GM18909 (cell line): Measurements from ENCODE around the gene FAM222A.
A peak's percentile ranks its signal among the peaks of the same experiment; 100 is the strongest.

Experiments
- ATAC-seq: cut with Tn5 transposase; IDR thresholded peaks from one replicate; pipeline ENCODE4 v1.9.1; 2021; ENCODE audit warnings: mild to moderate bottlenecking; ENCODE audit not compliant: unreplicated experiment, poor library complexity

FAM222A gene

DNA sequence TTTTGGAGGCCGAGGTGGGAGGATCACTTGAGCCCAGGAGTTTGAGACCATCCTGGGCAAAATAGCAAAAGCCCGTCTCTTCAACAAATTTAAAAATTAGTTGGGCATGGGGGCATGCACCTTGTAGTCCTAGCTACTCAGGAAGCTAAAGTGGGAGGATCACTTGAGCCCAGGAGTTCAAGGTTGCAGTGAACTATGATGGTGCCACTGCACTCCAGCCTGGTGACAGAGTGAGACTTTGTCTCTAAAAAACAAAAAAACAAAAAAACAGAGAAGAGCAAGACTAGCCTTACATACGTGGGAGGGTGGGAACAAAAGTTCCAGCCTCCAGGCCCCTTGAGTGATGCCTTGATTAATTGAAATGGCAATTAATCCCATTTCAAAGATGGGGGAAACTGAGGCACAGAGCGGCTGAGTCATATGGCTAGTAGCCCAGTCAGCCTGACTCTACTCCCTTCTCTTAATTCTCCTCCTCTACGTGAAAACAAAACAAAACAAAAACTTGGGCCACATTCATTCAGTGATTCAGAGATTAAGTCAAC lies 3.3 kb upstream of the FAM222A start:
- no peak for ATAC-seq

DNA sequence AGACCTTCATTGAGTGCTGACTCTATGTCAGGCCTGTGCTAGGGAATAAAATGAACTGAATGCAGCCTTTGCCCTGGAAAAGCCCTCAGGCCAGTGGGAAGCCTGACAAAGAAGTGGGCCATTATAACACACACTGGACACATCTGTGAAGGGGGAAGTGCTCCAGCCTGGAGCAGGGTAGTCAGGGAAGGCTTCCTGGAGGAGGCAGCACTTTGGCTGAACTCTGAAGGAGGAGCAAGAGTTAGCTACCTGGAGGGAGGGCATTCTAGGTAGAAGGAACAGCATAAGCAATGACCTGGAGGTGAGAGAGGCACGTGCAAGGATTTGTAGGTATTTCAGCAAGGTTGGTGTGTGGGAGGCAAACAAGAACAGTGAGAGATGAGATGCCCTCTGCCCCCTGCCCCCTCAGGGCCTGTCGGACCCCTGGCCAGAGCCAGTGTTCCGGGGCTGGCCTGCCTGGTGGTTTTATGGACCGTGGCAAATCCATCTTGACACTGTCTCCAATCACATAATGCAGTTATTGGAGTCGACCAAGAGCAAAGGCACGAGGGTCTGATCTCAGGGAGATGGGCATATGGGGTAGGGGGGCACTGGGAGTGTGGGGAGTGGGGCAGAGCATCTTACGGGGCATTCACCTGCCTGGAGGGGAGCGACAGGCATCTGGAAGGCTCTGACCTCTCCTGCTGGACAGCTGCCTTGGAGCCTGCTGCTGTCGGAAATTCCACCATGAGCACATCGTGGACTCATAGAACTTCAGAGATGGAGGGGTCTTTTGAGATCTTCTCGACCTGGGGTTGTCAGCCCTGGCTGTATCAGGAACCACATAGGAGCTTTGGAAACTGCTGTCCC lies 2.7 kb upstream of the FAM222A start:
- ATAC-seq: no peak

DNA sequence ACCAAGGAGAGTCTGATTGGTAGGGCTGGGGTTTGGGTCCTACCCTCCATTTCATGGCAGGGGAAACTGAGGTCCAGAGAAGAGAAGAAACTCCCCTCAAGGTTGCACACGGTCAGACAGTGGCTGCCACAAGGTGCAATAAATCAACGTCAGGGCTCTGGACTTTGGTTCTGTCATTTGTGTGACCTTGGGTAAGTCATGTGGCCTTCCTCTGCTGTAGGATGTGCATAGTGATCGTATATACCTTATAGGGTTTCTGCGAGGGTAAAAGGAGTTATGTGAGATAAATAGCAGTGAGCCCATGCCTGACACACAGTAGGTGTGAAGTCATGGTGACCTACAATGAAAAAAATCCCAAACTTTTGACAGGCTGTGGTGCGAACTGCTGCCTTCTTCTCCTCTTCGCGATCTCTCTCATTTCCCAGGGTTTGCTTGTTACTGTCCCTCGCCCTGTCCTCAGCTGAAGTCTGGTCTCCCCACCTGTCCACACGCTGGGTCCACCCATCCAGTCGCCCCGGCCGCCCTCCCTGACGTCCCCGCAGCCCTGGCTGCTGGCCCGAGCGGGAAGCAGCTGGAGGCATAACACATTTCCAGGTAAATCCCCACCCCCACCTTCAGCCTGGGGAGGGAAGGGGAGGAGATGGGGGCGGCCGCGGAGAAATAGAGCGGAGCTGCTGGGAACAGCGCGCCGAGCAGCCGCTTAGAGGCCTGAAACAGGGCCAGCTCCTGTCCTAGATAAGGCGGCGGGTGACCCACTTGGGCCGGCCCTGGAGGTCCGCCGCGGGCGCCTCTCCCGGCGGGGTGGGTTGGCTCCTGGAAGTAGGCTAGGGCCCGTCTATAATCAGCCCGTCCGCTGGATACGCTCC lies 1.8 kb upstream of the FAM222A start:
- ATAC-seq: no peak

DNA sequence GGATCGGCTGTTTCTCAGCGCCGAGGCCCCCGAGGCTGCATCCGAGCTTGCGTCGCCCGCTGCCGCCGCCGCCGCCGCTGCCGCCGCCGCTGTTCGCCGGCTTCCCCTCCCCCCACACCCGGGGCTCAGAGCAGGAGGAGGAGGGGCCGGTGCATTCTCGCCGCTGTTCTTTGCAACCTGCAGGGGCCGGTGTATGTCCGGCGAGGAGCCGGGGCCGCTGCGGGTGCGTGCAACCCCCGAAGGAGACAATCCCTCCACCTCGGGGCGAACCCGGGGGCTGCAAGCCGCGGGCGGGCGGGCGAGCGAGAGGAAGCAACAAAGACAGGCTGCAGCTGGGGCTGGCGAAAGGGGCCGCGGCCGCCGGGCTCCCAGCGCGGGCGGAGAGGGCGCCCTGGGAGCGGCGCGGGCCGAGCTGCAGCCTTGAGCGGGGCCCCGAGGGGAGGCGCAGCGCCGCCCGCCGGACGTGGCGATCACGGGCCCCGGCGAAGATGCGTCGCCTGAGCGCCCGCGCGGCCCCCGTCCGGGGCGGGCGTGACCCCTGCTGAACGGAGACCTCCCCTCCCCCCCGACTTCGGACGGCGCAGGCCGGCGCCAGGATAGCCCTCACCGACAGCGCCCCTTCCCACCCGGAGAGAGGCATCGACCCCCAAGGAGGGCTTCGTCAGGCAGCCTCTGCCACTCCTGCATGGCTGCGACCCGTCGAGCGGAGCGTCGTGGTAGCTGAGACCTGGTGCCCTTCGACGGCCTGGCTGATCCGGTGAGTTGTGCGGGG lies 702 bp downstream of the FAM222A start:
- ATAC-seq: peak; percentile 17

DNA sequence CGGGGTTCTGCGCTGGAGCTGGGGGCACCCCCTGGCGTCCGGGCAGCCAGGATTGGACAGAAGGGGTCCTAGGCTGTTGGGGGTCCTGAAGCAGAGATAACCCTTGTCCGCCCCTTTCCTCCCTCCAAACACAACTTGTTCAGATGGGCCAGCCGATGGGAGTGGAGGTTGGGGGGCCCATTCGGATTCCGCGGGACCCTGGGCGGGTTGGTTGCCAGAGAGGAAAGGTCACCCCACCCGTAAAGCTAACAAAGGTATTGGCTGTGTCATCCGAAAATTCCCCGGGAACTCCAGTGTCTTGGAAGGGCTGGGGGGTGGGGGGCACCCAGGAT lies 1.3 kb downstream of the FAM222A start:
- ATAC-seq: no peak

DNA sequence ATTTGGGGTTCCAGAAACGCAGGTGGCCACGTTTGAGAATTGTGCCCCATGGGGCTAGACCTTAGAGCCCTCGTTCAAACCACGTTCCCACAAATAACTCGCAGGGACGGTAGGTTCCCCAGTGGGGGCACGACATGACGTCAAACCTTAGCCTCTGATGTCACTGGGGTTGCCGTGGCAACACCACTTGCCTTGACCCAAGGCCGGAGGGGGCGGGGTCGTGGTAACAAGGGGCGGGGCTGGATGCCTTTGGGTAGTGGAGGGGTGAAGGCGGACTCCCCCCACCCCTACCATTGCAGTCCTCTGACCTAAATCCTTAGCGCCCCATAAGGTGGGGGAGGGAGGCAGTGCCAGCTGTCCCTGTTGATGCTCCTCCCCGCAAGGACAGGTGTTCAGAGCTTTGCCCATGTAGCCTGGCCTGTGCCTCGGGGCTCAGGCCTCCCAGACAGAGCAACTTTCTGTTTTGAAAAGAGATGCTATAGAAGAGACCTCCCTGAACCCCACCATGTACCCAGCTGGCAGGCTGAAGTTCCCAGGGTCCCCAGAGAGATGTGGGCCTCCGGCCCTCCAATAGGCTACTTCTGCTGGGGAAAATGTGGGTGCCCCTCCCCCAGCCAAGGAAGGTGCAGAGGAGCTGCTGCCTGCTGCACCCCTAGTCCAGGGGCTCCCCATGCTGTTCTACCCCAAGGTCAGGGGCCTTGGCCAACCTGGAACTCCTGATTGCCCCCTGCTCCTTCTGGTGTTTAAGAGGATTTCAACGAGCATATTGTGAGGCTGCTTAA lies 1.9 kb downstream of the FAM222A start:
- ATAC-seq: no peak

DNA sequence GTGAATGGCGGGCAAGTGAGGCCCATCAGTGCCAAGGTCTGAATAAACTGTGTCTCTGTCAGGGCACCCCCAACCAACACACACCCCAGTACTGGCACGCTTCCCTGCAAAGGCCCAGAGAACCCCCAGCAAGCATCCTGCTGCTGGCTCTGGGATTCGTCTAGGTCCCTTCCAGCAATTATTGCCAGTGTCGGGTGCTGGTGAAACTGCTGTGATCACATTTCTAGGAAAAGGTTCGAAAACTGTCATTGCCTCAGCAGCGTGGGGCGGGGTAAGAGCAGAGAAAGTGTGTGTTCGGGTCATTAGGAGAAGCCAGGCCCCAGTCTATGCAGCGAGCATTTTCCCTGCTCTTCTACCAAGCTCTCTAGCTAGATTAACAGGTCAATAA lies 2.5 kb downstream of the FAM222A start:
- no peak for ATAC-seq

DNA sequence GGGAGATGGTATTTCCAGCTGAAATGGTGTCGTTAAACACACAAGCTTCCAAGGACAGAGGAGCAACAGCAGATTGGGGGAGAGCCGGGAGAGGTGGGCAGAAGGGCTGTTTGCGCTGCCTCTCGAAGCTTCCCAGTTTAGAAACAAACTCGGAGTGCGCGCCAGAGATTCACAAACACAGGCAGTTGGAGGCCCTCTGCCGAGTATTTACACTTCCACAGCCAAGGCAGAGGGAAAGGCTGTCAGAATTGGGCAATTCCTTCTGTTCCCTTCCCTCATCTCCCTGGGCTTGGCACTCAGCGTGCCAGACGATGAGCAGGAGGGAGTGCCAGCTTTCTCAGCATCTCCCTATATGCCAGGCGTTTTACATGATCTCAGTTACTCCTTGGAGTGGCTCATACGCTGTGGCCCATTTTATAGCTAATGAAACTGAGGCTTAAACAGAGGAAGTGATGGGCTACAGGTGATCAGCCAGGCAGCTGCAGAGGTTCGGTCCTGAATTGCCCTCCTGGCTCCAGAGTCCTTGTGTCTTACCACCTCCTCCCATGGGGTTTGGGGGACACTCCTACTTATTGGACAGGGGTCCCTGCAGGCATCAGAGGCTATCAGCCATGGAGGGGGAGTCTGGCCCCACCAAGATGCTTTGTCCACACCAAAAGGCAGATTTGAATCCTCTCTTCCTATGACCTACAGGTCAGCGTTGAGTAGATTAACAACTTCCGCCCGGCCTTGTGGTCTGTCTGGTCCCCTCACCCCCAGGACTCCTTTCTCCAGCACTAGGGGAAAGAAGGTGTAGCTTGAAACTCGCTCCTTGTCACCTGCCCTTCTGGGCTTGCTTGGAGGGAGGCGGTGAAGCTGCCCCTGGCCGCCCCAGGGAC lies 3.1 kb downstream of the FAM222A start:
- no peak for ATAC-seq

DNA sequence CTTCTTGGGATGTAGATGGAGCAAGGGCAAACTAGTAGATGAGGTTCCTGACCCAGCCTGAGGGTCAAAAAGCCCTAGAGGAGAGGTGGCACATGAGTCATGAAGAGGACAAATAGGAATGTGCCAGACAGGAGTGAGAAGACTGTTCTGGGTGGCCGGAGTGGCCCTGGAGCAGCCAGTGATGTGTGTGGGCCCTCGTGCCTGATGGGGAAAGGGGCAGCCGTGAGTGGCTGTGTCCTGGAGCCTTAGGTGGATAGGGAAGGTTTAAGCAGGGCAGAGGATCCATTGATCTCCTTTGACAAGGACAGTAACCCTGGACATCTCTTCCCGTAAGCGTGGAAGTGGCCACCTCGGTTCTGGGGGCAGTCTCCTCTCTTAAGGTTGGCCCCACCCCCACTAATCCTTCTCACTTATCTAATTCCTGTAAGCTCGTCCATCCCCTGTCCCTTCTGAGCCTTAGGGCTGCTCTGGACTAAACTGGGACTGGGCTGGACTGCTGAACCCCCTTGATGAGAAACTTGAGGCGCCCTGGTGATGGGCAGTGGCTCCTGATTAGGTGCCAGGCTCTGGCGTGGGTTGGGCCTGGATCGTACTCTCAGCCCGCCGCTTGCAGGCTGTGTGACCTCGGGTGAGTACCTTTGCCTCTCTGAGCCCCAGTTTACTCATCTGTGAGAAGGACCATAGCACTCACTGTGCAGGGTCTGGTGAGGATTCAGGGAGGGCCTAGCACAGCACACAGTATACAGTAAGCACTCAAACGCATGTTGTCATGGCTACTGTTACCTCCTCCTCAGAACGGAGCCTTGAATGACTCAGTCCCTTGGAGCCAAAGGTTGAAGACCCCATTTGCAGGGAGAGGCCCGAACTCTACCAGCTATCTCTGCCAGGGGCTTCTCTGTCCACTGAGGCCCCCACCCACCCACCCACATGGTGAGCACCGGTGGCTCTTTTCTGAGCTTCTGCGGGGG lies 4.0 kb downstream of the FAM222A start:
- ATAC-seq: no peak

DNA sequence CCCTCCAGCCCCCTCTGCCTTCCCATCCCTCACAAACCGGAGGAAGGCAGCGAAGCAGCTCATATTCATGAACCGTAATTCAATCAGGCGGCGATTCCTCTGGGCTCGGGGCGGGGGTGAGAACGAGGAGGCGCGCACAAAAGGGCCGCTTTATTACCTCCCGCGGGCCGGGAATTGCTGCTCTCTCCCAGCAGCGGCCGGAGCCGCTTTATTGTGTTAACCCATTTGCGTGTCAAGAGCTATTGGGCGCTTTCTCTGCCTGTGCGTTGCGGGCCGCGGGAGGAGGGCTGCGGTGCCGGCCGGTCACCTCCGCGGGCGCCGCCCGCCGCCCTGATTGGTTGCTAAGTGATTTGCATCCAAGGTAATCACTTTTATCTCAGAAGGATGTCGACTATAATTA lies 4.8 kb downstream of the FAM222A start:
- ATAC-seq: no peak

DNA sequence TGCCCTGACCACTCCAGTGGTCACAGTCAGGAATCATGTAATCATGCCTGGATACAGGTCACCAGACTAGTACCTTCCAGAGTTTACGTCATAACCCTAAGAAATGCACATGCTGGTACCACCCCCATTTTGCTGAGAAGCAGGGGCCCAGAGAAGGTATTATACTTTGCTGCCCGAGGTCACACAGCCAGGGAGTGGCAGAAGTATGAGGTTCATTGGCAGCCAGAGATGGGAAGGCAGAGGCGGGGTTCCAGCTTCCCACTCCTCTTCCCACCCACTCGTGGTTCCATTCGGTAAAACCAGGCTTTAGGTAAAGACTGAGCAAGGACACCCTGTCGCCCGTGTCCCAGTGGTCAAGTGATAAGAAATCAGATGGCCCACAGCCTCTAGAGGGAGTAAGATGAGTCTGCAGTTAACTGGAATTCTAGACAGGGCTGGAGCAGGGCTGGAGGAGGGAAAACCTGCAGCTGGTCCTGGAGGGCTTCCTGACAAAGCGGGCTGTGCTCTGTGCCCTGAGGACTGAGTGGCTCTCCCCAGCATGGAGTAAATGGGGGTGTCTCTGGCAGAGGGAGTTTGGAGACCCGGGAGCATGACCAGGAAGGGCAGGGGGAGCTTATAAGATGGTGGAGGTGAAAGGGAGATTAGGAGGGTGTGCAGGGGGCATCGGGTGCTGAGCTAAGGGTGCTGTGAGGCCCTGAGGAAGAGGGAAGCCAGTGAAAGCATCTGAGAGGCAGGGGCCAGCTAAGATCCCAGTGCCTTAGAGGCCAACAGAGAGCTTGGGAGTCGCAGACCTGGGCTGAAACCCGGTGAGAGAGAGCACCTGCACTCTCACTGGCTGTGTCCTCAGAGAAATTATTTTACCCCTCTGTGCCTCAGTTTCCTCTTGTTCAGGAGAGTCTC lies 5.7 kb downstream of the FAM222A start:
- ATAC-seq: no peak

DNA sequence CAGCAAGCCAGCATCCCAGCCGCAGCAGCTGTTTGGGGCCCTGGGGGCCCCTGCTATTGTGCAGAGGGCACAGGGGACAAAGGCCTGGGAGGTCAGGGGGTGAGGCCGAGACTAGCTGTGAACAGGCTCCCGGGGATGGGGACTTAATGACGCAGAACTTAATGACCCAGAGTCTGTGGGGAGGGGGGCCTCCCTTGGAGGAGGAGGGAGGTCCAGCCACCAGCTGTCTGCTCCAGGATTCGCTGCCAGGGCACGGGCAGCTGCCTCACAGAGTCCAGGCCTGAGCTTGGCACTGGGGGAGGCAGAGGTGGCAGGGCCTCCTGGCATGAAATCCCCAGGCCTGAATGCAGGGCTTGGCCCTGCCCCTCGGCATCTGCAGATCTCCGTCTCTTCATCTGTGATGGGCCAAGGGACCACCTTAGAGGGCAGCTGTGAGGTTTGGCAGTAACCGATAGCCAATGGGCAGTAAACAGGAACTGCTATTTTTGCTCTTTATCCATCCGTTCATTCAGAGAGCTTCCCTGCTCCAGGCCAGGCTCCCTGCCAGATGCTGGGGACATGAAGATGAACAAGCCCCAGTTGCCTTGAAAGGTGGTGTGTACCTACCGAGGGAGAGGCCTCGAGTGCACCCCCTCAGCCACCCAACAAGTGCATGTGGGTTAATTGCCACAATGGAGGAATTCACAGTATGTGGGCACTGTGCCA lies 6.7 kb downstream of the FAM222A start:
- no peak for ATAC-seq

DNA sequence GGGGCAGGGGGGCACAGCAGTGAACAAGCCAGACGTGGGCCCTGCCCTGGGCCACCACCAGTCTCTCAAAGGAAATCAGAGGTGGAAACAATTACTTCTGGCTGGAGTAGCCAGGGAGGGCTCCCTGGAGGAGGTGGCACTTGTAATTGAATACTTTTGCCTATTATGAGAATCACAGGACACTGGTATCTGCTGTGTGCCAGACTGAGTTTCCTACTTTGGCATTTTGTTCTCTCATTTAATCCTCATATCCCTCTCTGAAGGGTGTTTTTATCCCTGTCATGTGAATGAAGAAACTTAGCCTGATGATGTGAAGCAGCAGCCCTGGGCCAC lies 7.2 kb downstream of the FAM222A start:
- no peak for ATAC-seq

DNA sequence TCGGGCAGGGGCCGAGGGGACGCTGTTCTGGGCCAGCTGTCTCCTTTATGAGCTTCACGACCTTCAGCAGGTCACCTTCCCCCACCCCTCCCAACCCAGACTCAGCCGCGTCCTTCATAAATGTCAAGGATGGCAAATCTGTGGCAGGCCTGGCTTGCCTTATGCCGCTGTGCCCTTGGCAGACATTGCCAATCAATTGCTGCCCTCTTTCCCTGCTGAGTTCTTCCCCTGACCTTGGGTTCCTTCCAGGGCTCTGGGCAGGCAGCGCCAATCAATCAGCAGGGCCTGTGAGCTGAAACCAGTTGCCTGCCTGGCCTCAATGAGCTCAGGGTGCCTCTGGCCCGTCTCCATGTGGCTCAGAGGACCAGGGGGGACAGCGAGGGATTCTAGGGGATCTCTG lies 7.7 kb downstream of the FAM222A start:
- no peak for ATAC-seq

DNA sequence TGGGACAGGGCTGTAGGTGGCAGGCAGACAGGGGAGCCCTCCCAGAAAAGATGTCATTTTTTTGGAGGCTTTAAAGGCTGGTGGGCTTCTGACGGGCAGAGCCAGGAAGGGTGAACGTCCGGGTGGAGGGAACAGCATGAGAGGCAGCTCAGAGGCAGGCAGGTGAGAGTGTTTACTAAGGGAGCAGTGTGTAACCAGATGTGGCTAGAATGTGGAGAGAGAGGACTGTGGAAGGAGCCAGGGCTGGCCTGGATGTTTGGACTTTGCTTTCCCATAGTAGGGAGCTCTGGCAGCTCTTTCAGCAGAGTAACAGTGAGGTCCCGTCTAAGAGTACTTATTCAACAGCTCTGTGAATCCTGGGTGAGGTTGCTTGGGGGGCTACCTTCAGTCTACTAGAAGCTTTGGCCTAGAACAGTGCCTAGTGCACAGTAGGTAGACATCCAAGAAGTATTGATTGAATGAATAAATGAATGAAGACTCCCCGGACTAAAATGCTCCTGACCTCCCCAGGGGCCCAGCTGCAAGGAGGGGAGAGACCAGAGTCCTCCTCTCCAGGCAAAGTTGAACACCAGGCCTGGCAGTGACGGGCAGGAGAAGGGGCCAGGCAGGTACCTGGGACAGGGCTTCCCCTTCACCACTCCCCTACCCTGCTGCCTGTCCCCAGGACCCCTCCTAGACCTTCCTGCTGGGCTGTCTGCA lies 8.5 kb downstream of the FAM222A start:
- ATAC-seq: no peak

DNA sequence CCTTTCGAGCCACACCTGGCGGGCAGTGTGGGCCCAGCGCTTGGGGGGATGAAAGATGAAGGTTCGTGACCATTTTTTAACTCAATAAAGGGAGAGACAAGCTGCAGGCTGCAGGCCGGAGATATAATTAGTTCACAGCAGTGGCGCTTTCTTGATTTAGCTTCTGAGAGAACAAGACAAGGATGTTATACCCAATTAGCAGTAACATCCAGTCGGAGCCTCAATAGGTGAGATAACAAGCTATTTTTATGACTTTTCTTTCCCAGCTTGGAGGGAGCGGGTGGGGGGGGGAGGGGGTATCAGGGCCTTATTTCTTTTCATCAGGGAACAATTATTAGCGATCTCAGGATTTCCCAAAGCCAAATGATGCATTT lies 9.1 kb downstream of the FAM222A start:
- no peak for ATAC-seq
